GM19463 (cell line): ENCODE data around the gene CCDC74B.
A peak's percentile ranks its signal among the peaks of the same experiment; 100 is the strongest.
"Not testable (repeated sequence)": the region's sequence is repeated elsewhere in the genome, so short reads cannot be mapped to it uniquely, and the experiment has no call there.

ENCODE experiments used
- ATAC-seq: cut with Tn5 transposase; IDR thresholded peaks from one replicate; pipeline ENCODE4 v1.9.1; 2021; ENCODE audit warnings: mild to moderate bottlenecking, moderate library complexity; ENCODE audit not compliant: unreplicated experiment

Gene CCDC74B

GRCh38 chr2:130166611-130167010 is 21.7 kb upstream of the CCDC74B start:
- not testable (repeated sequence) for ATAC-seq

- no peak for ATAC-seq
Measured at GRCh38 chr2:130165293-130166016, 20.5 kb upstream of the CCDC74B start.

- ATAC-seq = no peak
Measured at GRCh38 chr2:130162968-130163367, 18.1 kb upstream of the CCDC74B start.

- not testable (repeated sequence) for ATAC-seq
Measured at GRCh38 chr2:130162486-130162885, 17.6 kb upstream of the CCDC74B start.

- not testable (repeated sequence) for ATAC-seq
Measured at GRCh38 chr2:130160838-130161705, 16.2 kb upstream of the CCDC74B start.

GRCh38 chr2:130160131-130160530 is 15.2 kb upstream of the CCDC74B start:
- ATAC-seq = no peak

GRCh38 chr2:130159376-130159775 is 14.5 kb upstream of the CCDC74B start:
- not testable (repeated sequence) for ATAC-seq

GRCh38 chr2:130158631-130159030 is 13.7 kb upstream of the CCDC74B start:
- ATAC-seq = no peak

- peak; percentile 80 for ATAC-seq
Measured at GRCh38 chr2:130157825-130158514, 13.1 kb upstream of the CCDC74B start.

- ATAC-seq = peak; percentile 38
Measured at GRCh38 chr2:130157354-130157753, 12.4 kb upstream of the CCDC74B start.

- ATAC-seq = no peak
Measured at GRCh38 chr2:130156624-130157004, 11.7 kb upstream of the CCDC74B start.

- not testable (repeated sequence) for ATAC-seq
Measured at GRCh38 chr2:130155956-130156623, 11.2 kb upstream of the CCDC74B start.

- no peak for ATAC-seq
Measured at GRCh38 chr2:130154773-130155765, 10.2 kb upstream of the CCDC74B start.

GRCh38 chr2:130154423-130154770 is 9.5 kb upstream of the CCDC74B start:
- ATAC-seq = not testable (repeated sequence)

- ATAC-seq = not testable (repeated sequence)
Measured at GRCh38 chr2:130153721-130154422, 9.0 kb upstream of the CCDC74B start.

GRCh38 chr2:130152816-130153595 is 8.1 kb upstream of the CCDC74B start:
- ATAC-seq = no peak

- not testable (repeated sequence) for ATAC-seq
Measured at GRCh38 chr2:130152136-130152815, 7.4 kb upstream of the CCDC74B start.

GRCh38 chr2:130151145-130151512 is 6.2 kb upstream of the CCDC74B start:
- ATAC-seq = not testable (repeated sequence)
